Endodermal cell (in vitro differentiated cells): Measurements from ENCODE around the gene B4GALT5. TPM values are rescaled to one million over a fixed set of nuclear protein-coding genes. Genes with fewer than 3 reads are reported as not detected.

Experiments
- DNase-seq: peaks from one replicate; pipeline ENCODE4 v3.0.0-alpha.2; 2017
- H3K27ac ChIP-seq: 2 replicates; pipeline ENCODE4 v1.5.1; 2013; ENCODE audit warnings: mild to moderate bottlenecking, low read depth, low read length, moderate library complexity
- H3K27me3 ChIP-seq: 2 replicates; pipeline ENCODE4 v1.6.1; 2013; ENCODE audit warnings: mild to moderate bottlenecking, low read length, moderate library complexity; ENCODE audit not compliant: insufficient read depth, control insufficient read depth, poor library complexity, severe bottlenecking
- H3K36me3 ChIP-seq: 2 replicates; pipeline ENCODE4 v1.7.0; 2013; ENCODE audit warnings: mild to moderate bottlenecking, low read length, moderate library complexity; ENCODE audit not compliant: control insufficient read depth, insufficient read depth
- H3K4me1 ChIP-seq: one replicate; pipeline ENCODE4 v1.7.0; 2013; ENCODE audit warnings: low read length; ENCODE audit not compliant: control insufficient read depth, insufficient read depth
- H3K4me3 ChIP-seq: 2 replicates; pipeline ENCODE4 v1.5.1; 2013; ENCODE audit warnings: mild to moderate bottlenecking, low read length, moderate library complexity
- H3K9ac ChIP-seq: 2 replicates; pipeline ENCODE4 v1.6.1; 2013; ENCODE audit warnings: mild to moderate bottlenecking, low read length, moderate library complexity; ENCODE audit not compliant: poor library complexity, severe bottlenecking; ENCODE audit errors: extremely low read depth
- H3K9me3 ChIP-seq: 2 replicates; pipeline ENCODE4 v1.6.1; 2013; ENCODE audit warnings: mild to moderate bottlenecking, low read length, moderate library complexity; ENCODE audit not compliant: control insufficient read depth
- H3K27ac Mint-ChIP-seq: 2 replicates; pipeline ENCODE4 v1.8.0; 2020; ENCODE audit warnings: mixed read lengths
- H3K27me3 Mint-ChIP-seq: 2 replicates; pipeline ENCODE4 v1.8.0; 2021; ENCODE audit warnings: mild to moderate bottlenecking, mixed read lengths; ENCODE audit not compliant: insufficient read depth
- H3K36me3 Mint-ChIP-seq: 2 replicates; pipeline ENCODE4 v1.8.0; 2020; ENCODE audit warnings: low read depth, mixed read lengths
- H3K4me1 Mint-ChIP-seq: 2 replicates; pipeline ENCODE4 v1.8.0; 2020; ENCODE audit warnings: mixed read lengths
- H3K4me3 Mint-ChIP-seq: 2 replicates; pipeline ENCODE4 v1.8.0; 2020; ENCODE audit warnings: mild to moderate bottlenecking, moderate library complexity, mixed read lengths
- H3K9me3 Mint-ChIP-seq: 2 replicates; pipeline ENCODE4 v1.8.0; 2020; ENCODE audit warnings: mild to moderate bottlenecking, mixed read lengths
- WGBS, 2 experiments: methylation state at CpG; one replicate each; pipeline versions ENCODE4 v1.1.5 to v1.1.7; 2013; ENCODE audit warnings: missing lambda C conversion rate in 2 of 2, mixed read lengths in 1 of 2; ENCODE audit not compliant: insufficient coverage in 1 of 2, insufficient read length in 1 of 2; 5-methylcytosine and 5-hydroxymethylcytosine counted together
- total RNA-seq, 2 donors: library from RNA; stranded (reverse); fragmentation: NEBNext Ultra II Directional in 1 of 2; extraction: Animal tissue kit (Norgen Biotek cat#: 25700) in 1 of 2; gene quantifications; 2 replicates in 1 of 2; 3 replicates in 1 of 2; pipeline ENCODE4 v1.2.1, GENCODE V29; 2021
- TF ChIP-seq, protein P1 (sequence below): fragments of 200-600 bp; sonication (generic); conservative IDR thresholded peaks from 2 replicates; pipeline ENCODE4 v1.5.0; 2021; ENCODE audit warnings: antibody characterized with exemption, mild to moderate bottlenecking

B4GALT5 gene
- total RNA-seq, 2 donors from 2014 or later = 57.0 to 58.8 TPM

DNA sequence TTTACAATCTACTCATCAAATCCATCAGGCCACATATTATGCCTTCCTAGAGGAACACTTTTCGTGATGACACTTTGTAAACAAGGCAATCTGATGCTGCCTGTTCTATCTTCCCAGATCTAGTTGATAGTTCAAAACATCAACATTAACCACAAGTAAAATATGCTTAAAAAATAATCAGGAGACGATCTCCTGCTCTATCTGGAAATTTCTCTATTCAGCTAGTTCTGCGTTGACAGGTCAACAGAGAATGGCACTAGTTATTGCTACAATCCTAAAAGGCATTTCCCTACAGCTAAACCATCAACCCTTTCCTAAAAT is 2.1 kb downstream of the B4GALT5 start:
- TF ChIP-seq, protein P1, sequence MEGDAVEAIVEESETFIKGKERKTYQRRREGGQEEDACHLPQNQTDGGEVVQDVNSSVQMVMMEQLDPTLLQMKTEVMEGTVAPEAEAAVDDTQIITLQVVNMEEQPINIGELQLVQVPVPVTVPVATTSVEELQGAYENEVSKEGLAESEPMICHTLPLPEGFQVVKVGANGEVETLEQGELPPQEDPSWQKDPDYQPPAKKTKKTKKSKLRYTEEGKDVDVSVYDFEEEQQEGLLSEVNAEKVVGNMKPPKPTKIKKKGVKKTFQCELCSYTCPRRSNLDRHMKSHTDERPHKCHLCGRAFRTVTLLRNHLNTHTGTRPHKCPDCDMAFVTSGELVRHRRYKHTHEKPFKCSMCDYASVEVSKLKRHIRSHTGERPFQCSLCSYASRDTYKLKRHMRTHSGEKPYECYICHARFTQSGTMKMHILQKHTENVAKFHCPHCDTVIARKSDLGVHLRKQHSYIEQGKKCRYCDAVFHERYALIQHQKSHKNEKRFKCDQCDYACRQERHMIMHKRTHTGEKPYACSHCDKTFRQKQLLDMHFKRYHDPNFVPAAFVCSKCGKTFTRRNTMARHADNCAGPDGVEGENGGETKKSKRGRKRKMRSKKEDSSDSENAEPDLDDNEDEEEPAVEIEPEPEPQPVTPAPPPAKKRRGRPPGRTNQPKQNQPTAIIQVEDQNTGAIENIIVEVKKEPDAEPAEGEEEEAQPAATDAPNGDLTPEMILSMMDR = no peak
- Mint-ChIP-seq H3K4me1 (peaks cover 28% of the 10 kb centered on the region), H3K27ac (no peak overlapping the region), H3K4me3 (peak overlapping the region; percentile 91), H3K9me3 (no peaks in the 10 kb centered on the region), H3K27me3 (no peaks in the 10 kb centered on the region), H3K36me3 (peaks cover 3% of the 10 kb centered on the region)
- Histone ChIP-seq H3K27me3 (no peaks in the 10 kb centered on the region), H3K9me3 (no peaks in the 10 kb centered on the region), H3K27ac (no peak overlapping the region), H3K36me3 (peaks cover 3% of the 10 kb centered on the region), H3K4me1 (peaks cover 8% of the 10 kb centered on the region), H3K9ac (no peak overlapping the region), H3K4me3 (peak overlapping the region; percentile 84)
- DNase-seq = no peak
- WGBS, 2 experiments = 82 to 87% methylated on average over 3 of the region's 3 CpGs

- Histone ChIP-seq H3K4me3 (peak overlapping the region; percentile 84), H3K36me3 (peaks cover 3% of the 10 kb centered on the region), H3K27ac (no peak overlapping the region), H3K9ac (no peak overlapping the region), H3K27me3 (no peaks in the 10 kb centered on the region), H3K4me1 (peaks cover 8% of the 10 kb centered on the region), H3K9me3 (no peaks in the 10 kb centered on the region)
- Mint-ChIP-seq H3K4me1 (peaks cover 33% of the 10 kb centered on the region), H3K4me3 (no peak overlapping the region), H3K27ac (no peak overlapping the region), H3K27me3 (no peaks in the 10 kb centered on the region), H3K36me3 (peaks cover 3% of the 10 kb centered on the region), H3K9me3 (no peaks in the 10 kb centered on the region)
- DNase-seq = no peak
- 33 to 100% methylated on average over 1 to 3 of the region's 3 CpGs for WGBS, 2 experiments
- TF ChIP-seq, protein P1 = no peak
These were observed 2.6 kb downstream of the B4GALT5 start for GRCh38 chr20:49710971-49711666.

DNA sequence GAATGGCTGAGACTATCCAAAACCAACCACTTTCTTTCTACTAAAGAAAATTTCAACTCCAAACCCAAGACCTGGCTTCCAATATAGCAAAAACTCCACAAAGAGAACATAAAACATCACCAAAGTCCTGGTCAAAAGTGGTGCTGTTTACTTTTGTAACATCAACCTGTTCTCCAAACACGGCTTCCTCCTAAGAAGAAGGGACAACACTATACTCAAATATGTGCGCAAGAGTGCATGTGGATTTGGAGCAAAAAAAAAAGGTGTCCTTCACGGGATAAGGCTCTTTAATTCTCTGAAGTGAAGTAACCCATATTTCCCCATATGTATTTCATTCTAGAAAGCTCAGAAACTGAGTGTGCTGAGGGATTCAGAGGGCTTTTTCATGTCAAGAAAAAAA is 6.6 kb downstream of the B4GALT5 start:
- no peaks in the 10 kb centered on the region for H3K27me3 ChIP-seq

More for the DNA sequence above, 6.6 kb downstream of the B4GALT5 start:
- no peak overlapping the region for H3K4me3 ChIP-seq
- Mint-ChIP-seq H3K27me3 (no peaks in the 10 kb centered on the region), H3K9me3 (no peaks in the 10 kb centered on the region), H3K27ac (no peak overlapping the region), H3K36me3 (peaks cover 6% of the 10 kb centered on the region), H3K4me1 (peaks cover 41% of the 10 kb centered on the region), H3K4me3 (no peak overlapping the region)
- H3K4me1 ChIP-seq = peaks cover 8% of the 10 kb centered on the region
- peaks cover 3% of the 10 kb centered on the region for H3K36me3 ChIP-seq
- no peak overlapping the region for H3K9ac ChIP-seq
- no peaks in the 10 kb centered on the region for H3K9me3 ChIP-seq
- no peak for DNase-seq
- no peak overlapping the region for H3K27ac ChIP-seq
- TF ChIP-seq, protein P1 = no peak
- WGBS, 2 experiments = 88 to 100% methylated on average over 2 to 3 of the region's 3 CpGs
